Fibroblast of the aortic adventitia (primary cell): ENCODE results near the gene APH1A. TPM values are rescaled to one million over a fixed set of nuclear protein-coding genes. Genes with fewer than 3 reads are reported as not detected.
A peak's percentile ranks its signal among the peaks of the same experiment; 100 is the strongest.

ENCODE experiments used
- DNase-seq: peaks from one replicate; pipeline ENCODE4 v3.0.0-alpha.2; 2010; ENCODE audit warnings: low read depth
- H3K4me3 ChIP-seq: 2 replicates; pipeline ENCODE4 v1.5.1; 2011; ENCODE audit warnings: low read depth, mild to moderate bottlenecking, control low read depth, low read length, moderate library complexity
- CTCF ChIP-seq: IDR thresholded peaks from 2 replicates; pipeline ENCODE4 v1.5.1; 2011; ENCODE audit warnings: mild to moderate bottlenecking, low read length, control low read depth, inconsistent platforms; ENCODE audit not compliant: insufficient read depth
- total RNA-seq: library from RNA; depleted of rRNA; stranded (reverse); fragments of >200 nt; gene quantifications from 2 replicates; pipeline ENCODE4 v1.2.3, GENCODE V29; 2012; ENCODE audit warnings: low replicate concordance

Gene APH1A
- total RNA-seq, 1 donor = 110 TPM

GRCh38 chr1:150299716-150300115 lies 30.9 kb upstream of the APH1A start:
- TF ChIP-seq CTCF = no peak
- no peak overlapping the region for H3K4me3 ChIP-seq
- no peak for DNase-seq

GRCh38 chr1:150295476-150295875 lies 26.7 kb upstream of the APH1A start:
- no peak for TF ChIP-seq CTCF
- DNase-seq = no peak

GRCh38 chr1:150293433-150294253 lies 24.8 kb upstream of the APH1A start, which contains the start of gene MRPS21:
Gene MRPS21, plus strand, starts transcription at chr1:150293861. Its CDS starts 506 bp downstream, at chr1:150294367.
- peak; percentile 88 for DNase-seq
- peak within 1 kb of the TSS; percentile 95 for H3K4me3 ChIP-seq
- no peak for TF ChIP-seq CTCF

More at GRCh38 chr1:150295476-150295875, 26.7 kb upstream of the APH1A start:
- no peak overlapping the region for H3K4me3 ChIP-seq

- TF ChIP-seq CTCF = no peak
- DNase-seq = no peak
- no peak overlapping the region for H3K4me3 ChIP-seq
These were observed 20.0 kb upstream of the APH1A start for GRCh38 chr1:150288822-150289221.

- no peak for TF ChIP-seq CTCF
- DNase-seq = no peak
These were observed 19.6 kb upstream of the APH1A start for GRCh38 chr1:150288382-150288781.

GRCh38 chr1:150283260-150283659 lies 14.4 kb upstream of the APH1A start:
- no peak for TF ChIP-seq CTCF
- no peak for DNase-seq
- H3K4me3 ChIP-seq = peak overlapping the region; percentile 94

More at GRCh38 chr1:150288382-150288781, 19.6 kb upstream of the APH1A start:
- no peak overlapping the region for H3K4me3 ChIP-seq
